ENCODE results near the gene NUBPL.
"Not testable (repeated sequence)": the region's sequence is repeated elsewhere in the genome, so short reads cannot be mapped to it uniquely, and the experiment has no call there.

Gene NUBPL

GRCh38 chr14:31678421-31679249 is 117.4 kb downstream of the NUBPL start:
- H3K4me1 Mint-ChIP-seq: no peaks in the 10 kb centered on the region
- no peaks in the 10 kb centered on the region for H3K27me3 Mint-ChIP-seq
- H3K4me3 Mint-ChIP-seq: no peak overlapping the region
- peaks cover 31% of the 10 kb centered on the region for H3K36me3 Mint-ChIP-seq
- no peak overlapping the region for H3K27ac Mint-ChIP-seq
- peaks cover 6% of the 10 kb centered on the region for H3K9me3 Mint-ChIP-seq

- no peak overlapping the region for H3K27ac Mint-ChIP-seq
- H3K27me3 Mint-ChIP-seq: no peaks in the 10 kb centered on the region
- no peaks in the 10 kb centered on the region for H3K4me1 Mint-ChIP-seq
- no peak overlapping the region for H3K4me3 Mint-ChIP-seq
- H3K9me3 Mint-ChIP-seq: peaks cover 11% of the 10 kb centered on the region
- H3K36me3 Mint-ChIP-seq: peaks cover 40% of the 10 kb centered on the region
Observed at GRCh38 chr14:31682768-31683167, 121.6 kb downstream of the NUBPL start.

DNA sequence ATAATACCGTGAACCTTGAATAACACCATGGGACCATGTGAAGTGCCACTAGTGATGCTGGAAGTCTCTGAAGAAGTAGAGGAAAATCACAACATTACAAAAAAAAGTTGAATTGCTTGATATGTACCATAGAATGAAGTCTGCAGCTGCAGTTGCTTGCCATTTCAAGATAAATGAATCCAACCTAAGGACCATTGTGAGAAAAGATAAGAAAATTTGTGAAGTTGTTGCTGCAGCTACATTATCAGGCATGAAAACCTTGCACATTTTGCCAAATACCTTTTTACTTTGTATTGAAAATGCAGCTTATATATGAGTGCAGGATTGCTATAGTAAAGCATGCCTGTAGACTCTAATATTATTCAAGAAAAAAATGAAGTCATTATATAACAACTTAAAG is 126.5 kb downstream of the NUBPL start:
- Mint-ChIP-seq H3K4me3 (no peak overlapping the region), H3K27me3 (no peaks in the 10 kb centered on the region), H3K27ac (no peak overlapping the region), H3K36me3 (peaks cover 37% of the 10 kb centered on the region), H3K4me1 (no peaks in the 10 kb centered on the region), H3K9me3 (peaks cover 8% of the 10 kb centered on the region)

DNA sequence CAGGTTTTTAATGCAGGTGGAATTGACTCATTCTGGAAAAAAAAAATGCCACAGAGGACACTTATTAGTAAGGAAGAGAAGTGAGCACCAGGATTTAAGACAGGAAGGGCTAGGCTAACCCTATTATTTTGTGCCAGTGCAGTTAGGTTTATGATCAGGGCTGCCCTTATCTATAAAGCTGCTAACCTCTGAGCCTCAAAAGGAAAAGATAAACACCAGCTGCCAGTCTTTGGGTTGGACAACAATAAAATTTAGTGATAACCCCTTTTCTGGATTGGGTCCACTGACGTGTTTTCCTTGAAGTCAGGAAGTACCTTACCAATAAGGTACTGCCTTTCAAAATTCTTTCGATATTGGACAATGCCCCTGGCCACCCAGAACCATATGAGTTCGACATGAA is 128.9 kb downstream of the NUBPL start:
- H3K4me3 Mint-ChIP-seq: no peak overlapping the region
- H3K27ac Mint-ChIP-seq: no peak overlapping the region
- peaks cover 26% of the 10 kb centered on the region for H3K36me3 Mint-ChIP-seq
- no peaks in the 10 kb centered on the region for H3K27me3 Mint-ChIP-seq
- H3K9me3 Mint-ChIP-seq: no peaks in the 10 kb centered on the region
- H3K4me1 Mint-ChIP-seq: no peaks in the 10 kb centered on the region

DNA sequence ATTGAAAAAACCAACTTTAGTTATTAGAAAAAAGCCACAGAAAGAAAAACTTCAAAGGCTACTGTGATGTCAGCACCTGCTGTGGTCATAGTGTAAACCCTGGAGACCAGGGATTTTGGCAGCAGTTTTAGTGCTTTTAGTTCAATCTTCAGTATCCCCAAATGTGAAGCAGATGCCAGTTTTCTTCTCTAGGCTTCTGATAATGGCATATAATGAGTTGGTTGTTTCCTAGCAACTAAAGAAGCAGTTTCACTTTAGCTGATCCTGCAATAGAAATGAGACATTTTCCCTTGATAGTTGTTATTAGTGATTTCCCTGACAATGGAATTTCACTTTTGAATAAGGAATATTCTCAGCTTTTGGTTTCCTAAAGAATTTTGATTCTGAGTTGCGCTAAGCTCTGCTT is 131.2 kb downstream of the NUBPL start:
- peaks cover 24% of the 10 kb centered on the region for H3K36me3 Mint-ChIP-seq
- no peaks in the 10 kb centered on the region for H3K27me3 Mint-ChIP-seq
- H3K9me3 Mint-ChIP-seq: no peaks in the 10 kb centered on the region
- H3K4me1 Mint-ChIP-seq: no peaks in the 10 kb centered on the region
- H3K4me3 Mint-ChIP-seq: no peak overlapping the region
- H3K27ac Mint-ChIP-seq: no peak overlapping the region

GRCh38 chr14:31696378-31696777 is 135.2 kb downstream of the NUBPL start:
- no peaks in the 10 kb centered on the region for H3K4me1 Mint-ChIP-seq
- H3K4me3 Mint-ChIP-seq: no peak overlapping the region
- H3K36me3 Mint-ChIP-seq: peaks cover 19% of the 10 kb centered on the region

DNA sequence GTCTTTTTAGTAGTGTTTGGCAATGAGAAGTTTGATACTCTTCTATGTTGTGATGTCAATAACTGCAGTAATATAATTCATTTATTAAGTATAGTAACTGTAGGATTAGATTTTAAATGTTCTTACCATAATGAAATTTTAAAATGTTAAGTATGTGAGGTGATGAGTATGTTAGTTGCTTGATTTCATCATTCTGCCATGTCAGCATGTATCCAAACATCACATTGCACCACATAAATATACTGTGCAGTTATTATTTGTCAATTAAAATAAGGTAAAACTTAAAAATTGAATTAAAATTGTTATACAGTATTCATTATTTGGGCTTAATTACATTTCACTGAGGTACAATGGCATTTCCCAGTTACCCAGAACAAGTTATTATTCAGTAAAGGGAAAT is 138.6 kb downstream of the NUBPL start:
- H3K4me3 Mint-ChIP-seq: no peak overlapping the region
- no peak overlapping the region for H3K27ac Mint-ChIP-seq
- H3K9me3 Mint-ChIP-seq: peaks cover 5% of the 10 kb centered on the region
- peaks cover 49% of the 10 kb centered on the region for H3K36me3 Mint-ChIP-seq
- no peaks in the 10 kb centered on the region for H3K4me1 Mint-ChIP-seq
- no peaks in the 10 kb centered on the region for H3K27me3 Mint-ChIP-seq

More at GRCh38 chr14:31696378-31696777, 135.2 kb downstream of the NUBPL start:
- no peaks in the 10 kb centered on the region for H3K27me3 Mint-ChIP-seq
- H3K9me3 Mint-ChIP-seq: no peaks in the 10 kb centered on the region
- H3K27ac Mint-ChIP-seq: no peak overlapping the region

DNA sequence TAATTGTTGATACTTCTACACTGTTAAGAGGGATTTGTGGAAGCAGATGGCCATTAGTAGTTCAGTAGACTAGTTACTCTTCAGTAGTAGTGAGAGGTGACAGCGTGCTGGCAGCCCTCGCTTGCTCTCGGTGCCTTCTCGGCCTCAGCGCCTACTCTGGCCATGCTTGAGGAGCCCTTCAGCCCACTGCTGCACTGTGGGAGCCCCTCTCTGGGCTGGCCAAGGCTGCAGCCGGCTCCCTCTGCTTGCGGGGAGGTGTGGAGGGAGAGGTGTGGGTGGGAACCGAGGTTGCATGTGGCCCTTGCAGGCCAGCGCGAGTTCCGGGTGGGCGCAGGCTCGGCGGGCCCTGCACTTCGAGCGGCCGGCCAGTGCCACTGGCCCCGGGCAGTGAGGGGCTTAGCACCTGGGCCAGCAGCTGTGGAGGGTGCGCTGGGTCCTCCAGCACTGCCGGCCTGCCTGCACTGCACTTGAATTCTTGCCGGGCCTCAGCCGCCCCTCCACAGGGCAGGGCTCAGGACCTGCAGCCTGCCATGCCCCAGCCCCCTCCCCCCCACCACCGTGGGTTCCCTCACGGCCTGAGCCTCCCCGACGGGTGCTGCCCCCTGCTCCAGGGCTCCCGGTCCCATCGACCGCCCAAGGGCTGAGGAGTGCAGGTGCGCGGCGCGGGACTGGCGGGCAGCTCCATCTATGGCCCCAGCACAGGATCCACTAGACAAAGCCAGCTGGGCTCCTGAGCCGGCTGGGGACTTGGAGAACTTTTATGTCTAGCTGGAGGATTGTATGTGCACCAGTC is 139.3 kb downstream of the NUBPL start:
- Mint-ChIP-seq H3K4me3 (no peak overlapping the region), H3K36me3 (peaks cover 55% of the 10 kb centered on the region), H3K27ac (no peak overlapping the region), H3K9me3 (peaks cover 5% of the 10 kb centered on the region), H3K4me1 (no peaks in the 10 kb centered on the region), H3K27me3 (no peaks in the 10 kb centered on the region)

GRCh38 chr14:31702130-31702529 is 140.9 kb downstream of the NUBPL start:
- H3K36me3 Mint-ChIP-seq: peaks cover 51% of the 10 kb centered on the region
- no peak overlapping the region for H3K4me3 Mint-ChIP-seq
- peaks cover 6% of the 10 kb centered on the region for H3K9me3 Mint-ChIP-seq
- H3K27ac Mint-ChIP-seq: no peak overlapping the region
- no peaks in the 10 kb centered on the region for H3K27me3 Mint-ChIP-seq
- H3K4me1 Mint-ChIP-seq: no peaks in the 10 kb centered on the region

- H3K36me3 Mint-ChIP-seq: peaks cover 52% of the 10 kb centered on the region
- H3K4me1 Mint-ChIP-seq: no peaks in the 10 kb centered on the region
- H3K27me3 Mint-ChIP-seq: no peaks in the 10 kb centered on the region
- peaks cover 10% of the 10 kb centered on the region for H3K9me3 Mint-ChIP-seq
- H3K4me3 Mint-ChIP-seq: no peak overlapping the region
- H3K27ac Mint-ChIP-seq: no peak overlapping the region
Observed at GRCh38 chr14:31703056-31703455, 141.9 kb downstream of the NUBPL start.

- H3K4me1 Mint-ChIP-seq: no peaks in the 10 kb centered on the region
- peaks cover 10% of the 10 kb centered on the region for H3K9me3 Mint-ChIP-seq
- H3K36me3 Mint-ChIP-seq: peaks cover 68% of the 10 kb centered on the region
- no peak overlapping the region for H3K4me3 Mint-ChIP-seq
- H3K27ac Mint-ChIP-seq: no peak overlapping the region
- no peaks in the 10 kb centered on the region for H3K27me3 Mint-ChIP-seq
Observed at GRCh38 chr14:31705731-31706130, 144.5 kb downstream of the NUBPL start.

DNA sequence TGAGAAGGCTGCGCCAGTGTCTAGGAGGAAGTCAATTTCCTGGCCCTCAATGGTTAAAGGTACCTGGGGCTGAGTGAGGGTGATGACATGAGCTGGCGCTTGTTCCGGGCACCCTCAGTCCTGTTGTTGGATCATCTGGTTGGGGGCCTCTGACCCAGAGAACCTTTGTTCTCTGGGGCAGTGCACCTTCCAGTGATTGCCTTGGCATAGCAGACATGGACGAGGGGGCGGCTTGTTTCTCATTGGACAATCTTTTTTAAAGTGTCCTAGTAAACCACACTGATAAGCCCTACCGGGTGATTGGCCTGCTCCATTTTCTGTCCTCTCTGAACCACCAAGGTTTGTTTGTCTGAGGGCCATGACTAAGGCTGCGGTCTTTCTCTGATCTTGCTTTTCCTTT is 147.5 kb downstream of the NUBPL start:
- Mint-ChIP-seq H3K9me3 (peaks cover 12% of the 10 kb centered on the region), H3K36me3 (peaks cover 64% of the 10 kb centered on the region)
- not testable (repeated sequence) for H3K4me1 Mint-ChIP-seq, H3K27me3 Mint-ChIP-seq, H3K4me3 Mint-ChIP-seq, H3K27ac Mint-ChIP-seq

DNA sequence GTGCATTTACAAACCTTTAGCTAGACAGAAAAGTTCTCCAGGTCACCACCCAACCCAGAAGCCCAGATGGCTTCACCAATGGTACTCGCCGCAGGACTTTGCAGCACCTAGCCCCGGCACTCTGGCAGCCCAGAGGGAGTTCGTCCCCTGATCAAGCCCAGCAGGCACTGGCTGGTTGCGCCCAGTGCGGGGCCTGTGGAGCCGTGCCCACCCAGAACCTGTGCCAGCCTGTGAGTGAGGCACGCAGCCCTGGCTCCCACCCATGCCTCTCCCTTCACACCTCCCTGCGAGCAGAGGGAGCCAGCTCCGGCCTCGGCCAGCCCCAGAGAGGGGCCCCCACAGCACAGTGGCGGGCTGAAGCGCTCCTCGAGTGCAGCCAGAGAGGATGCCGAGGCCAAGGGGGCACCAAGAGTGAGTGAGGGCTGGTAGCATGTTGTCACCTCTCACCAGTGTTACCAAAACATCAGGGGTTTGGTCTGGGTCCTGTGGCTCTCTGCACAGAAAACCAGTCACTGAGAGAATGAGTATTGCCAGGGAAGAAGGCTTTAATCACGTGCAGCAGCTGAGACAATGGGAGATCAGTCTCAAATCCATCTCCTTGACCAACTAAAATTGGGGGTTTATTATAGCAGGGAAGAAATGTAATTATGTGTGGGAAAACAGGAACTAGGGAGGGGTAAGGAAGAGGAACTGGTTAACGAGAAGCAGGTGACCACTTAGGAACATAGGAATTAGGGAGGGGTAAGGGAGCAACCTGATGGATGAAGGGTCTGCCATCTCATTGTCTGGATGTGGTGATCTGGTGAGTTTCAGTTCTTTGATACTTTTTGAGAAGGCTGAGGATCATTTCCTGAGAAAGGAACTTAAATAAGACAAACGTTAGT is 151.3 kb downstream of the NUBPL start:
- Mint-ChIP-seq H3K4me1 (no peaks in the 10 kb centered on the region), H3K36me3 (peaks cover 50% of the 10 kb centered on the region), H3K27ac (no peak overlapping the region), H3K9me3 (peaks cover 8% of the 10 kb centered on the region), H3K4me3 (no peak overlapping the region), H3K27me3 (no peaks in the 10 kb centered on the region)

DNA sequence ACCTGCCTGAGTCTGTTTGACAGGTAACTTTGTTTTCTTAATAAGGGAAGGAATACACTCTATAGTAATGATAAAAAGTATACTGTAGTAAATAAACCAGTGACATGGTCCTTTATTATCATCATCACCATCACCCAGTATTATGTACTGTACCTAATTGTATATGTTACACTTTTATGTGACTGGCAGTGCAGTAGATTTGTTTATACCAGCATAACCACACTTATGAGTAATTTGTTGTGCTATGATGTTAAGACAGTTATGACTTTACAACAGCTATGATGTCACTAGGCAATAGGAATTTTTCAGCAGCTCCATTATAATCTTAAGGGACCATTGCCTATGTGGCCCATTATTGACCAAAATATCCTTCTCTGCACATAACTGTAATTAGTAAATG is 155.0 kb downstream of the NUBPL start:
- peaks cover 7% of the 10 kb centered on the region for H3K9me3 Mint-ChIP-seq
- H3K27me3 Mint-ChIP-seq: no peaks in the 10 kb centered on the region
- H3K4me1 Mint-ChIP-seq: no peaks in the 10 kb centered on the region
- peaks cover 32% of the 10 kb centered on the region for H3K36me3 Mint-ChIP-seq
- no peak overlapping the region for H3K4me3 Mint-ChIP-seq
- H3K27ac Mint-ChIP-seq: no peak overlapping the region

DNA sequence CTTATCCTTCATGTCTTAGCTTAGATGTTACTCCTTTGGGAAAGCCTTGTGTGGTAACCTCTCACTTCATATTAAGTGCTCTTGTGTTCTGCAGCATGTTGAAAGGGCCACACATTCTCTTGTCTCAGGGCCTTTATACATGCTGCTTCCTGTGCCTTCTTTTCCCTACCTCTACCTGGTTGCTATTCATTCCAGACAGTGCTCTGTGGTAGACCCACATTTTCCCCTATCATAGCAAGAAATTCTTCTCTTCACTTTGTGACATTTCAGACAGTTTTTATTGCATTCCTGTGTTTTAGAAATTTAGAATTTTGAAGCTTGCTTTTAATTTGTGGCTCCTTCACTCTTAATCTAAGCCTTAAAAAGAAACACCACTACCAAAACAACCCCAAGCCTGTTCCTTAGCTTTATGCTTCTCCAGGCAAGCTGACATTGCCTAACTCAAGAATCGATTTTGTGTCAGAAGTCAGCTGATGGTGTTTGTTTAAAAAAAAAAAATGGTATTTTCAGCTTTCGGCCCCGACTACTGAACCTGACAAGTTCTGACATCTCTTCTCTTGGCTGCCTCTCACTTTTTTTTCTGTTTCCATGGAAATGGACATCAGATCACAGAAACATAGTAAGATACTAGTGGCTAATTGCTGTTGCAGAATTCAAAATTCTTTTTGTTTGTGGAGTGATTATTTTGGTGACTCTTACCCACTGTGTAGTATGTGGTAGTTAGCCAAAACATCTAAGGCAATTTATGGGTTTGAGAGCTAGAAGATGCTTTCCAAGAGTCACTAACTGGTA is 156.3 kb downstream of the NUBPL start:
- Mint-ChIP-seq H3K36me3 (peaks cover 29% of the 10 kb centered on the region), H3K27me3 (no peaks in the 10 kb centered on the region), H3K27ac (no peak overlapping the region), H3K9me3 (peaks cover 9% of the 10 kb centered on the region), H3K4me1 (no peaks in the 10 kb centered on the region), H3K4me3 (no peak overlapping the region)
